NCI-H226 (cell line): ENCODE results near the gene SCN4B.

Source experiments
- DNase-seq: peaks from one replicate; pipeline ENCODE4 v3.0.0-alpha.2; 2015

SCN4B gene

DNA sequence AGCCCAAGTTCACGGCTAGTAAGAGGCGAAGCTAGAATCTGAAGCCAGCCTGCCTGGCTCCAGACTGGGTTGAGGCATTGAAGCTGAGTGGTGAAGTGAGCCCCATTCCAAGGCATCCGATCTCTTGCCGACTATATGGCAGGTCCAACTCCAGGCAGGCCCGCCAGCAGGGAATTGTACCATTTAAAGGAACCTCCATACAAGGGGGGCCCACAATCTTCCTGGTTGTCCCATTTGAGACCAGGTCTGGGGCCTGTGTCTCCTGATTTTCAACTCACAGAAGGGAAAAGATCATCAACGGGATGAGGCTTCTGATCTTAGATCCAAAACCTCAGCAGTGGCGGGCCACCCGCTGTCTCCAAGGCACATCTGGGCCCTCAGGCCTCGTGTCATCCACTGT lies 19.7 kb upstream of the SCN4B start:
- DNase-seq = no peak

DNA sequence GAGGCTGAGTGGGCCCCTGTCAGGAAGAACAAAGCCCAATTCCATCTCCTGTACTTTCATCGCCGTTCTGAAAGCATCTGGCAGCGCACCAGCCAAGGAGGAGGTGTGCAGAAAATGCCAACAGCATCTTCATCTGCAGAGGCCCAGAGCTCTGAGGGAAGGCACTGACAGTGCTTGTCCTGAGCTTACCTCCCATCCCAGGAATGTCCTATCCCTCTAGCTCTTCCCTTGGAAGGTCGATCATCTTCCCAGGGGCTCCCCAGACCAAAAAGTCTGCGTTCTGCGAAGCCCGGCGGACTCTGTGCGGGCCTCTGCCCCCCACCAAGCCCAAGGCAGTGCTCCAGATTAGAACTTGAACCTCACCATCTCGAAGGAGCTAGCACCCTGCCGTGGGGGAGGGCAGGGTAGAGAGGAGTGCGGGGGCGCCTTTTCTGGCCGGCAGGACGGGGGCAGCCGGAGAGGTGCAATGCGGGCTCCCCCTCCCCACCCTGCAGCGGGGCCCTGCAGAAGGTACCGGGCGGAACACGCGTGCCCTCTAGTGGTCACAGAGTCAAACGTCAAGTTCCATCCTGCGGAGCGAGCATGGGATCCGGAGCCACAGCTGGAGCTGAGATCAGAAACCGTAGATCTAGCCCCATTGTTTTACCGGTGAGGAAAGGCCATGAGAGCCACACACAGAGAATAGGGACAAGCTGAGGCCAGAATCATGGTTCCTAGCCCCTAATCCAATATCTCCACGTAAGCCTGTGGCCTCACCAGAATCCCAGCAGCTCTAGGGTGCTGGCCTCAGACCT lies 18.8 kb upstream of the SCN4B start:
- DNase-seq = no peak

DNA sequence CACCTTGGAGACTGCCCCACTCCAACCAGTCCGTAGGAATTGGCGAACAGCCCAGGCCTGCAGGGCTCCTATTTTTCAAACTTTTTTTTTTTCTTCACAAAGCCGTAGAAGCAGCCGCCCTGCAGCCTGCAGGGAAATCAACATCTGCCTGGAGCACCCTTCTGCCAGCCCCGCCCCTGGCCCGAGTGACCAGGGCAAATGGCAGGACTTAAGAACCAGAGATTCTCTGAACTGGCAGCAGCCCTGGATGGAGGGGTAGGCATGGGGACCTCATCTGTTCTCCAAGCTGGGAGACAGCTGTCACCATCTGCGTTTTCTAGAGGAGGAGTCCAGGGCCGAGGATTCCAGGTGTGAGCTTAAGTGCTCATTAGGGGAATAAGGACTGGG lies 18.3 kb upstream of the SCN4B start:
- DNase-seq = no peak

DNA sequence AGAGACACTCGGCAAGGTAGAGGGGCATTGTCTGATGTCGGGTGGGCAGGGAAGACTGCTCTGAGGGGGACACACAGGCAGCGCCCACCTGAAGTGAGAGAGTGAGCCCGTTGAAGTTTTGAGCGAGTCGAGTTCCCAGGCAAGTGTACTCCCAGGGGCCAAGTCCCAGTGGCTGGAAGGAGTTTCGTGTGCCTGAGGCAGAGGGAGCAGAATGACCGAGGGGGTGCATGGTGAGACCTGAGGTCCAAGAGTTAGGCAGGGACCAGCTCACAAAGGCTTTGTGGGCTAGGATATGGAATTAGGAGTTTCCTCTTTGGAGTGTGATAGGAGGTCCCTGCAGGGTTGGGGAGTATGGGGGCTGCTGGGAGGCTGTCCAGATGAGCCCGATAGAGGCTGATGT lies 17.6 kb upstream of the SCN4B start:
- DNase-seq = no peak

DNA sequence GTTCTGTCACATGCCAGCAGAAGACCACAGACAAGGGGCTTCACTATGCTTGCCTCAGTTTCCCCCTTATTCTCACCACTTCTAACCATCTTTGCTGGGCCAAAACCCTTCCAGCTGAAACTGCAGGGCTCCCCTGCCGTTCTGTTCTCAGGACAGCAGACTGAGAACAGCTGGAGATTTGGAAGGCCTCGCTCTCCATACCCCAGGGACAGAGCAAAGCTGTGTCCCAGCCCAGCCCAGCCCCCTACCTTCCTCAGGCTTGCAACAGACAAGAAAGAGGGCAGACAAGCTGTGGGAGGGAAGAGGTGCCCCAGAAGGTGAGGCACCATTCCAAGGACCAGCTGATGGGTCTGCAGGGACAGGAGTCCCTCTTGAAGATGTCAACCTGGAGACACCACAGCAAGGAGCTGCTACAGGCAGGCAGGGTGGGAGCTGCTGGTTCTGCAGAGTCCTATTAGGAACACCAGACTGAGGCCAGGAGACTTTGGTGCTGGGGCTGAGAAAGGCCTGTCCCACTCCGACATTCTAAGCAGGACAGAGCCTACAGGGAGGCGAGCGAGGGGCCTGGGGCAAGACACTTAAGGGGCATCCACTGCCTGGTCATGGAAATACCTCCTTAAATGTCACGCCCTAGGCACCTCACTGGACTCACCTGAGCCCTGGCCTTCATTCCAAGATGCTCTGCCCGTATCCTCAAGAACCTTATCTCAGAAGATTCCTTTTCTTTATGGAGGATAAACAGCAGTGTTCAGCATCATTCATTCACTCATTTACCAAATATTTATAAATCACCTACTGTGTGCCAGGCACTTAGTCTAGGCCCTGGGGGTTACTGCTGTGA lies 16.9 kb upstream of the SCN4B start:
- DNase-seq = no peak

DNA sequence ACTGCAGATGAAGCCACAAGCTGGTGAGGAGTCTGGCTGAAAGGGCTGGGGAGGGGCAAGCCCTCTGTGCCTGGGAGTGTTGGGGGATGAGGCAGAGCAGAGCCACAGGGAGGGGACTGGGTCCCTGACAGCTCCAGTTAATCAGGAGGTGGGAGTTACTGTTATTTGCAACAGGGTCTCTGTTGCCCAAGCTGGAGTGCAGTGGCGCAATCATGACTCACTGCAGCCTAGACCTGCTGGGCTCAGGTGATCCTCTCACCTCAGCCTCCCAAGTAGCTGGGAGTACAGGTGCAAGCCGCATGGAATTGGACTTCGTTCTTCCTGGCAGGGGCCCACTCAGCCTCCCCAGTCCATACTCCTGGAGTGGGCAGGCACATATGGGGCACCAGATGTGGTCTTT lies 16.1 kb upstream of the SCN4B start:
- no peak for DNase-seq

DNA sequence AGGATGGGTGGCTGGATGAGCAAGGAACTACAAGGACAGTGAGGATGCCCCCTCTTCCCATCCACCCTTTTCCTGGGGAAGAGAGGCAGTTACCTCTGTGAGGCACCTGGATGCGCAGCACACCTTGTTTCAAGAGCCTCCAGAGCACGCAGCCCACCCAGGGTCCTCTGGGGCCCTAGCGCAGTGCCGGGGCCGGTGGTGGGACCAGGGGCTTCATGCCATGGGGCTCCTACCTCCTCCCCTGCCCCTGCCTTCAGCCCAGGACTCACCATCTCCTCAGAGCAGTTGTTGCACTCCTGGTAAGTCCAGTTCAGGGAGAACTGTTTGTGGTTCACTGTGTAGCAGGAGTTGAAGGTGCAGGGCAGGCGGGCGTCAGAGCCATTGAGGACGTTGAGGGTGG lies 15.7 kb upstream of the SCN4B start:
- DNase-seq = no peak

DNA sequence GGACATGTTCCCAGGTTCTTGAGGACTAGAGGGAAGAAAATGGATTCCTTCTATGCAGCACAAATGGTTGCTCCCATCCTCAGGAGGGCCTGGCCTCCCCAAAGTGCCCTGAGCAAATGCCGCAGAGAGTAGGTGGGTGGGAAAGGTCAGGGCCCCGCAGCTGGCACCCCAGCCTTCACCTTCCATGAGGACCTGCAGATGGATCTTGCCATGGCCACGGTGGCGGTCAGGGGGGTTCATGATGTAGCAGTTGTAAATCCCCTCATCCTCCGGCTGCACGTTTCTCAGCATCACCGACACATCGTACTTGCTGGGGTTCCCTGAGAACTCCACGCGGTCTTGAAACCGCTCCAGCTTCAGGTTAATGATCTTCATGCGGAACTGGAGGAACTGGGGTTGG lies 15.3 kb upstream of the SCN4B start:
- no peak for DNase-seq

DNA sequence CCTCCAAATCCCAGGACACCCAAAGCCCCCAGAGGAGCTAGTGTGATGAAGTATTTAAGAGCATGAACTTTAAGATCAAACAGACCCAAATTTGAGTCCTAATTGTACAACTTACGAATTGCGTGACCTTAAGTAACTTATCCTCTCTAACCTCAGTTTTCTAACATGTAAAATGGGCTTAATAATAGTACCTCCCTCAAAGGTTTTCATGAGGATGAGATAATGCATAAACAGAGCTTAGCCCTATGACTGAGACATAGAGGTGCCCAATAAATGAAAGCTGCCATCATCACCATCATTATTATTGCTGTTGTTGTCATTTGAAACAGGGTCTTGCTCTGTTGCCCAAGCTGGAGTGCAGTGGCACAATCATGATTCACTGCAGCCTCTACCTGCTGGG lies 14.6 kb upstream of the SCN4B start:
- no peak for DNase-seq

DNA sequence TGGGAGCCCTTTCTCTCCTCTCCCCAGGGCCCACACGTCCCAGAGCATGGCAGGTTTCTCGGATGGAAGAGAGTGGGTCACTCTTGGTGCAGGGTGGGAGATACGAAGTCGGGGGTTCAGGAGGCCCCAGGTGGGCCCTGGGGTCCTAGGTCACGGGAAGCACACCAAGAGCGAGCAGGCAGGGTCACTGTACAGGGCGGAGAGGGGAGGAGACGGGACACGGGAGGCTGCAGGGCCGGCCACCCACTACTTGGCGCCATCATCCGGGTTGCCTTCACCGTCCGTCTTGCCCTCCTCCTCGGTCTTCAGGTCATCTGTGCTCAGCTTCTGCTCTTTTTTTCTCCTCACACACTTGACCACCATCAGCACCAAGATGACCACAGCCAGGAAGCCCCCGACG lies 14.0 kb upstream of the SCN4B start:
- no peak for DNase-seq

DNA sequence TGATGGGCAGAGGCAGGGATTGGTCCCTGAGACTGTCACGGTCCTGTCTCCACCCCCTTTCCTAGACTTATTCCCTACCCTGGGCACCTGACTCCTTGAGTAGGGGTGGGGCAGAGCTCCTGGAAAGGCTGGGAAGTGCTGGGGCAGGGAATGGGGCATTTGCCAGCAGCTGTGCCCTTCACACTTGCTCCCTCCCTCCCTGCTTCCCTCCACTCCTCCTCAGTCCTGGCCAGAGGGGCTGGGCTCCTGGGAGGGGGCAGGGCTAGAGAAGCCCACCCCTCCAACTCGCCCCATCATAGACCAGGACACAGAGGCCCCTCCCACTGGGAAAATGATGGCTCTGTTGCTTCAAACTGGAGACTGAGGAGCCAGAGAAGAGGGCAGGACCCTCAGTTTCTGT lies 12.3 kb upstream of the SCN4B start:
- DNase-seq = no peak

DNA sequence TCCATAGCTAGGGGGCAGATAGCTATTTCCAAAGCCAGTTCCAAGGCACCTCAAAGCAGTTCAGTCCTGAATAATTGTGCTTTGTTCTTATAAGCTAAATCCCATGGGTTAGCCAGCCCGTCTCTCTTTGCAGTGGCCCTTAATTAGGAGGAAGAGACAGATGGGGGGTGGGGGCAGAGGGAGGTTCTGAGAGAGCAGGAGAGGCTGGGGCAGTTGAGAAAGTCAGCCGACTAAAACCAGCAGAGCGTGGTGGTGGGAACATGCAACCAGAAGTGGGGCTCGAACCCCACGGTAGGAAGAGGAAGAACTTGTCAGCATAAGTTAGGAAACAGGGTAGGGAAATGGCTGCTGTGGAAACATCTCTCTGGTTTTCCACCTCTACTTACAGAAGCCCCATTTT lies 10.9 kb upstream of the SCN4B start:
- no peak for DNase-seq

DNA sequence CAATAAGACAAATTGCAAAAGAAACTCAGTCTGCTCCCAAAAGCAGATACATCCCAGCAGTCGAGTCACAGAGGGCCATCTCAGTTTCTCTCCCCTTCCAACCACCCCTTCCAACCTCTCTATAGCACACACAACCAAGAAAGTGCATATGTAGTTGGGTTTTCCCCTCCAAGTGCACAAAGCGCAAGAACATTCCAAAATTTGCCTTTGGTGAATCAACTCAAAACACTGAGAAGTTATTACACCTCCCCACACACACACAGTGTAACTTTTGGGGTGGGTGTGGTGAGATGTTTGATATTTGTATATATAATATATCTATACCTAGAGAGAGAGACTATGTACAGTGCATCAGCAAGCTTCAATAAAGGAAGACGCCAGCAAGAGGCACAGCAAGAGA lies 10.2 kb upstream of the SCN4B start:
- no peak for DNase-seq

DNA sequence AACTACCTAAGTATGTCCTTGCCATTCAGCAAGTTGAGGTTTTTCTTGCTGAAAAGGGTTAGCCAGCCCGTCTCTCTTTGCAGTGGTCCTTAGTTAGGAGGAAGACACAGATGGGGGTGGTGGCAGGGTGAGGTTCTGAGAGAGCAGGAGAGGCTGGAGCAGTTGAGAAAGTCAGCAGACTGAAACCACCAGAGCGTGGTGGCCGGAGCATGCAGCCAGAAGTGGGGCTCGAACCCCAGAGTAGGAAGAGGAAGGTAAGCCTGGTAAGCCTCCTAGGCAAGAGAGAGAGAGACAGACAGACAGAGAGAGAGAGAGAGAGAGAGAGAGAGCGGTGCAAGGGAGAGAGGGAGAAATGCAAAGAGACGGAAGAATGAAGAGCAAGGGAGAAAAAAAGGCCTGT lies 9.2 kb upstream of the SCN4B start:
- no peak for DNase-seq

DNA sequence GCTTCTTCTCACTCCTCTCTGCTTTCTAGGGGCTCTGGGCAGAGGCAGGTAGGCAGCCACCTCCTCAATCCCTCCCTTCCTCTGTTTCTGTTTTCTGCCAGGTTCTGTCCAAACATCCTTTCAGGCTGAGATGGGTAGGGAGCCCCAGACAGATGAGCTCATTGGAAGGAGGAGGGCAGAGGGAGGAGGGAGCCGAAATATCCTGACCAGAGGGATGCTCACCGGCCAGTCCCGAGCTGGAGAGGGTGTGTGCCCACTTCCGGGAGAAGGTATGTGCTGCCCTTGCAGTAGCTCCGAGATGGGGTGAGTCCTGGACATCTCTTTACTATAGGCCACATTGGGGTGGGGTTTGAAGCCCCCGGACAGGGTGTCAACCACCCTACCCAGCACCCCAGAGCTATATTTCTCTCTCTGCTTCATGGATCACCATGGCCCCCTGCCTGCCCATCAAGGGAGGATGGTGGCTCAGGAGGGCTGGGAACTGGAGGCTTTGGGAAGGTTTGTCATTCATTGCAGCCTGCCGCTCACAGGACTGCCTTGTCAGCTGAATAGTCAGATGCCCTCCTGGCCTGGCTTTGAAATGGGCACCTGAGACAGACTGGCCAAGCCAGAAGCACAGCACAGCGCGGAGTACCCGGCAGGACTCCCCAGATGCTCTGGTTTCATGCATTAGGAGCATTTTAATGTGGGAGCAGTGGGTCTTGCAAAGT lies 4.7 kb upstream of the SCN4B start:
- no peak for DNase-seq

DNA sequence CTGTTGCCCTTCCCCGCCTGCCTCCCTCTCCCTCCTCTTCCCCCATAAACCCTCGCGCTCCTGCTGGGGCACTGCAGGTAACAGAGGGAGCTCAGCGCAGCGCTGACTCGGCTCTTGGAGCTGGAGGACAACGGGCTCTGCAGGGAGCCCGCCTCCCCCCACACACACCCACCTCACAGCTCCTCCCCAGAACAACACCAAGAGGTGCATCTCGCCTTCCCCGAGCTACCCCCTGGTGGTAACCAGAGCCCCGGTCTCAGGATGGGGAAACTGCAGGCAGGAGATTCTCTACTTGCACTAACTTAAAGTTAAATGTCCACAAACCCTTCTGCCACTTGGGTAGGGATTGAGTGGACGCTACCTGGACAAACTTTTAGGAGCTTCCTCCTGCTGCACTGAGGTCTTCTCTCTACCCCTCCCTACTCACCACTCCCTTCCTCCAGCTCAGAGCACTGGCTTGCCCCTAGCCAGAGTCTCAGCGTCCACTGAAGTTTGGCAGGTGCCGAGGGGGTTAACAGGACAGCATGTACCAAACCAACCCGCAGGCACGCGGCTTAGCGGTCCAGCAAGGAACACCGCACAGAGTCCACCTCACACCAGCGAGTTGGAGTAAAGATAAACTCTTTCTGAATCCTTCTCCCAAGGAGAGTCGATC lies 4.0 kb upstream of the SCN4B start:
- no peak for DNase-seq

DNA sequence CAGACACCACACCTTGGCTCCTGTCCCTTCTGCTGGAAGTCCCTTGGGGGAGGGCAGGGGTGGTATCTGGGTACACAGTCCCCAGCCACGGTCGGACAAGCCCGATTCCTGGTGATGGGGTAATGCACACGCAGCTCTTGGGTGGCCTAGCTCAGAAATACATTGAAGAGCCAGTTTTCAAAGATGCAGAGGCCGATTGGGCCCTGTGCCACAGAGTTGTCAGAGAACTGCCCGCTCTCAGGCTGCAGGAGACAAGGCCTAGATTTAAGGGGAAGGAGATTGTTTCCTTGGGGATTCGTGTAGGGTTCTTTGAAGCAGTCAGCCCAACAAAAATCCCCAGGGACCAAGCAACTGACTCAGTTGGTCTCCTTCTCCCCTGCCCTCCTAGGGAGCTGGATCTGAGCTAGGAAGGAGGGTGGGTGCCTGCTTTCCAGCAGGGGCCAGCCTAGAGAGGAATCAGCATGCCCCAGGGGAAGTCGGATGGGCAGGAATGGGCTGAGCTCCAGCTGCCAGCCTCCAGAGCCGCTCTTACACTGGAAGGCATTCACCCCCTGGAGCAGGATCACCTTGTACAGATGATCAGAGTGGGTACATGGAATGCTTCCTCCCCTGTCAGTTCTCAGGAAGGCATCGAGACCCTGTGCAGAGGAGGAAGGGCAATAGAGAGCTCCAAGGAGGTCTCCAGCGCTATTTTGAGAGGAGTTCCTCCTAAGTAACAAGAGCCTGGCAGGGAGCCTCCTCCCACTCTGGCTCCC lies 3.3 kb upstream of the SCN4B start:
- no peak for DNase-seq

DNA sequence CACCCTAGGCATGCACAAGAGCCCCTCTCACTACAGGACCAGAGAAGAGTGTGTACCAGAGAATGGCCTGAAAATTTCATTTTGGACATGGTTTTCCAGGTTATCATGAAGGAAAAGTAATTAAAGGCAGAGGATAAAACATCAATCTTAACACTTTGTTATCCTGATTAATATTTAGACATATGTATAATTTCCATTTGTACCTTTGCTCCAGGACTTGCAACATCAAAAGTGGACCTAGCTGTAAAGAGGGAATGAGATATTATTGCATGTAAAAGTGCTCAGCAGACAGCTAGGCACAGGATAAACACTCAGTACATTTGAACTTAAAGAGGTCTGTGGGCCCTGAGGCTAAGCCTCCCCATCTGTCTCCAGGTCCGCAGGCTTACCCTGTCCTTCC lies 2.0 kb upstream of the SCN4B start:
- no peak for DNase-seq

DNA sequence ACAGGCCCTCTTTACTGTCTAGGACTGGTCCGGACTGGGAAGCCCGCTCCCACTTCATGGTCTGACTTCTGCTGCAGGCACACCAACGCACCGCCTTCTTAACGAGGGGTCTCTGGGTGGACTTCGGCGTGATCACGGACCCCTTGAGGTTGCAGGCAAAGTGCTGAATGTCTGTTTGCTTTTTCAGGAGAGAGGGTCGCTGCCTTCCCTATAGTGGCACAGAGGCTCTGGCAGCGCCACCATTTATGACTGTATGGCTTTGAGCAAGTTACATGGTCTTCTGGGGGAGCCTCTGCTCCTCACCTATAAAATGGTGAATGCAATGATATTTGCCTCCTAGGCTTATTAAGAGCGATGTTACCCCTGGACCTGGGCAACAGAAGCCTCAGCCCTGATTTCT lies 1.4 kb upstream of the SCN4B start:
- no peak for DNase-seq

DNA sequence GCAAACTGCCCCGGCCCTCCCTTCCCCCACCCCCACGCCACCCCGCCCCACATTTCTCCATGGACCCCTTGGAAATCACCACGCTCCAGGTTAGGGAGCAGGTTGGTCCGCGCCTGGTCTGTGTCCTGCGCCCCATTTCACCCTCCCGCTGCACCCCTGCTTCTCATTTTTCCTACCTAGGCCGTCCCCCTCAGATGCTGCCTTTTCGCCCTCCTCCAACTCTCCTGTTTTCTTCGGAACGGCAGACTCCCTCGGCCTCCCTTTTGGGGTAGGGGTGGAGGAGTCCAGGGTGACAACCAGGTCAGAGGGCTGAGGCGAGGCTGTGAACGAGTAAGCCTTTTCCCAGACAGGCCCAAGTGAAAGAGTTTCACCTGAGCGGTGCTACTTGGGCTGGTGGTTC lies 893 bp upstream of the SCN4B start:
- DNase-seq = no peak

DNA sequence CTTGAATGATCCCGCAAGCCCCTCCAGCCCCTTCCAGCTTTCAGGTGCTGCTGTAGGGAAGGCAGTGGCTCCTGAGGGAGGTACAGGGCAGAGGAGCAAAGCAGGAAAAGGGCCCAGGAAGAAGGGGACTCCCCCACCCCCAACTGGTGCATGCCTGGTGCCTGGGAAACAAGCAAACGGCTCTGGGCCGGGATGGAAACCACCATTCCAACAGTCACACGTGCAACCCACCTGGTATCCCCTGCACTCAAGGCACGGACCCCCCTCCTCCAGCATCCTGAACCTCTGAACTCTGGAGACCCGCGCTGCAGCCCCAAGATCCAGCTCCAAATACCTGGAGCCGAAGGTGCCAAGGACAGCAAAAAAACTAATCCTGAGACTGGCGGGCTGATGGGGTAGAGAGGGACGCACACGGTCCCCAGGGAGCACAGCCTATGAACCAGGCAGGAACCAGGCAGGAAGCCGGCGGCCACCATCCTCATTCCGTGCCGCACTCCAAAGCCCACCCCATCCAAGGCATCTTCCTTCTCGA lies 537 bp downstream of the SCN4B start:
- no peak for DNase-seq

DNA sequence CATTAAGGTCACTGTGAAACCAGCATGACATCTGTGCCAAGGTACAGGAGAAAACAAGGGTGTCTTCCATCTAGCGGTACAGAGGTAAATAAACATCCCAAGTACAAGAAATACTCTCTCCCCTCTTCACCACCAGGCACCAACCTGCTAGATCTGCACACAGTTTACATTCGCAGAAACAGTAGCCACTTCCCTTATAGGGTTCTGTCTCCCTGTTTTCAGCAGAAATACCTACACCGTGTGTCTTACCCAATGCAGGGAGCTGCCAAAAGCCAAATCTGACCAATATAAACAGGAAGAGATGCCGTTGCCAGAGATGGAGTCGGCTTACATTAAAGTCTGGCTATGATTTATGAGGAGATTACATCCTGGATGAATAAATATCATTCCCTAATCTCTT lies 1.2 kb downstream of the SCN4B start:
- DNase-seq = peak; percentile 48
